Osteoblast (primary cell): ENCODE measurements around the gene TNIP2. TPM values are rescaled to one million over a fixed set of nuclear protein-coding genes. Genes with fewer than 3 reads are reported as not detected.

Experiments
- DNase-seq: peaks from one replicate; pipeline ENCODE4 v3.0.0; 2011; ENCODE audit warnings: low spot score, mixed read lengths; ENCODE audit not compliant: insufficient read length; ENCODE audit errors: missing footprints
- H2AFZ ChIP-seq: 2 replicates; pipeline ENCODE4 v1.6.0; 2011; ENCODE audit warnings: mild to moderate bottlenecking, low read length
- H3K27ac ChIP-seq: 2 replicates; pipeline ENCODE4 v1.5.1; 2011; ENCODE audit warnings: mild to moderate bottlenecking, low read depth, low read length, moderate library complexity
- H3K27me3 ChIP-seq: 2 replicates; pipeline ENCODE4 v1.6.0; 2012; ENCODE audit warnings: mild to moderate bottlenecking, control low read depth, inconsistent platforms, low read length, moderate library complexity; ENCODE audit not compliant: insufficient read depth
- H3K36me3 ChIP-seq: 2 replicates; pipeline ENCODE4 v1.5.1; 2011; ENCODE audit warnings: mild to moderate bottlenecking, low read length, control low read depth, moderate library complexity; ENCODE audit not compliant: insufficient read depth
- H3K4me1 ChIP-seq: 2 replicates; pipeline ENCODE4 v1.5.1; 2011; ENCODE audit warnings: mild to moderate bottlenecking, low read length, control low read depth, moderate library complexity; ENCODE audit not compliant: insufficient read depth
- H3K4me2 ChIP-seq: 2 replicates; pipeline ENCODE4 v1.6.0; 2011; ENCODE audit warnings: mild to moderate bottlenecking, low read length; ENCODE audit not compliant: insufficient read depth
- H3K4me3 ChIP-seq: fragments of 200-600 bp; sonication (generic); 3 replicates; pipeline ENCODE4 v1.5.1; 2012; ENCODE audit warnings: mild to moderate bottlenecking, low read length, inconsistent platforms; ENCODE audit not compliant: insufficient read depth
- H3K79me2 ChIP-seq: 2 replicates; pipeline ENCODE4 v1.6.0; 2012; ENCODE audit warnings: mild to moderate bottlenecking, low read length, control low read depth, inconsistent platforms; ENCODE audit not compliant: insufficient read depth
- H3K9me3 ChIP-seq: 2 replicates; pipeline ENCODE4 v1.5.1; 2011; ENCODE audit warnings: low read depth, low read length, control low read depth
- H4K20me1 ChIP-seq: 2 replicates; pipeline ENCODE4 v1.6.0; 2012; ENCODE audit warnings: mild to moderate bottlenecking, low read length, control low read depth; ENCODE audit not compliant: insufficient read depth
- total RNA-seq: library from RNA; depleted of rRNA; stranded (reverse); fragments of >200 nt; gene quantifications from 2 replicates; pipeline ENCODE4 v1.2.3, GENCODE V29; 2012
- TF ChIP-seq, protein P1 (sequence below): IDR thresholded peaks from 2 replicates; pipeline ENCODE4 v1.5.1; 2011; ENCODE audit warnings: mild to moderate bottlenecking, low read depth, low read length, moderate library complexity; ENCODE audit errors: extremely low read depth

Gene TNIP2
- total RNA-seq, 1 donor, result 44.9 TPM

DNA sequence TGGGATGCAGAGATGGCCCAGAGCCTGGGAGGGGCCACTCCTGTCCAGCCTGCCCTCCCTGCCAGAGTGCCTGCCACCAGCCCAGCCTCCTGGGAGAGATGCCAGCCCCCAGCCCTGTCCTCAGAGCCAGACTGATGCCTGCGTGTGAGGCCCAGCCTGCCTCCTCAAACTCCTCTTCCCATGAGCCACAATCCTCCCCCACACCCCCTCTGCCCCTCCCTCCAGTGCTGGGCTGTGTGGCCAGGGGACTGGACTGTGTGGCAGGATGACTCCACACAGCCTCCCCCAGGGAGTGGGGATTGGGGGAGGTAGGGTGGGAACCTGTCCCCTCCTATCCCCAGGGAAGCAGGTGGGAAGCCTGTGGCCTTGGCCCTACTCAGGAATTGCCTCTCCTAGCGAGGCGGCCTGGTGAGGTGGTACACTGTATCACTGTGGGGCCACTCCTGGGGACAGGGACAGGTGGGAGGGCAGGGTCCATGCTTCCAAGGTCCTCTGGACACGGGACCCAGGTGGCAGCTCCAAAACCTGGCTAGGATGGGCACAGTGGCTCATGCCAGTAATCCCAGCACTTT lies 32.5 kb upstream of the TNIP2 start:
- H3K36me3 ChIP-seq, result no peaks in the 10 kb centered on the region
- H2AFZ ChIP-seq, result no peak overlapping the region
- H3K27ac ChIP-seq, result no peak overlapping the region
- no peaks in the 10 kb centered on the region for H3K27me3 ChIP-seq
- TF ChIP-seq, protein P1, sequence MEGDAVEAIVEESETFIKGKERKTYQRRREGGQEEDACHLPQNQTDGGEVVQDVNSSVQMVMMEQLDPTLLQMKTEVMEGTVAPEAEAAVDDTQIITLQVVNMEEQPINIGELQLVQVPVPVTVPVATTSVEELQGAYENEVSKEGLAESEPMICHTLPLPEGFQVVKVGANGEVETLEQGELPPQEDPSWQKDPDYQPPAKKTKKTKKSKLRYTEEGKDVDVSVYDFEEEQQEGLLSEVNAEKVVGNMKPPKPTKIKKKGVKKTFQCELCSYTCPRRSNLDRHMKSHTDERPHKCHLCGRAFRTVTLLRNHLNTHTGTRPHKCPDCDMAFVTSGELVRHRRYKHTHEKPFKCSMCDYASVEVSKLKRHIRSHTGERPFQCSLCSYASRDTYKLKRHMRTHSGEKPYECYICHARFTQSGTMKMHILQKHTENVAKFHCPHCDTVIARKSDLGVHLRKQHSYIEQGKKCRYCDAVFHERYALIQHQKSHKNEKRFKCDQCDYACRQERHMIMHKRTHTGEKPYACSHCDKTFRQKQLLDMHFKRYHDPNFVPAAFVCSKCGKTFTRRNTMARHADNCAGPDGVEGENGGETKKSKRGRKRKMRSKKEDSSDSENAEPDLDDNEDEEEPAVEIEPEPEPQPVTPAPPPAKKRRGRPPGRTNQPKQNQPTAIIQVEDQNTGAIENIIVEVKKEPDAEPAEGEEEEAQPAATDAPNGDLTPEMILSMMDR, result no peak
- H3K4me3 ChIP-seq, result no peak overlapping the region
- H3K9me3 ChIP-seq, result no peaks in the 10 kb centered on the region
- DNase-seq, result peak; percentile 86
- H4K20me1 ChIP-seq, result no peaks in the 10 kb centered on the region
- H3K4me2 ChIP-seq, result no peak overlapping the region
- H3K79me2 ChIP-seq, result no peaks in the 10 kb centered on the region
- H3K4me1 ChIP-seq, result peaks cover under 1% of the 10 kb centered on the region

DNA sequence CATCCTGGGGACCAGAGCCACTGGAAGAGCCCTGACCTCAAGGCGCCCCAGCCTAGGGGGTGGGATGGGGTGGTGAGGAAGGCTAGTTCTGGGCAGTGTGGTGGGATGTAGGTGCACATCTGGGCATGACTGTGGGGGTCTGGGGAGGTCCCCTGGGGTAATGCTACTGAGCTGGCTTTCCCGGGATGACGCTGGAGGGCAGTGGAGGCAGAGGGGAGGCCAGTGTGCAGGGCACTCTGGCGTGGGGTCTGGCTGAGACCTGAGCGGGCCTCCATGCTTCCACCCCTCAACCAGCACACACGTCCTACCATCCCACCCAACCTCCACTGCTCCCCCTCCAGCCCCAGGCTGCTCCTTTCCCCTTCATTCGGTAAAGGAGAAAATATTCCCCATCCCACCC lies 32.0 kb upstream of the TNIP2 start:
- TF ChIP-seq, protein P1, result no peak

DNA sequence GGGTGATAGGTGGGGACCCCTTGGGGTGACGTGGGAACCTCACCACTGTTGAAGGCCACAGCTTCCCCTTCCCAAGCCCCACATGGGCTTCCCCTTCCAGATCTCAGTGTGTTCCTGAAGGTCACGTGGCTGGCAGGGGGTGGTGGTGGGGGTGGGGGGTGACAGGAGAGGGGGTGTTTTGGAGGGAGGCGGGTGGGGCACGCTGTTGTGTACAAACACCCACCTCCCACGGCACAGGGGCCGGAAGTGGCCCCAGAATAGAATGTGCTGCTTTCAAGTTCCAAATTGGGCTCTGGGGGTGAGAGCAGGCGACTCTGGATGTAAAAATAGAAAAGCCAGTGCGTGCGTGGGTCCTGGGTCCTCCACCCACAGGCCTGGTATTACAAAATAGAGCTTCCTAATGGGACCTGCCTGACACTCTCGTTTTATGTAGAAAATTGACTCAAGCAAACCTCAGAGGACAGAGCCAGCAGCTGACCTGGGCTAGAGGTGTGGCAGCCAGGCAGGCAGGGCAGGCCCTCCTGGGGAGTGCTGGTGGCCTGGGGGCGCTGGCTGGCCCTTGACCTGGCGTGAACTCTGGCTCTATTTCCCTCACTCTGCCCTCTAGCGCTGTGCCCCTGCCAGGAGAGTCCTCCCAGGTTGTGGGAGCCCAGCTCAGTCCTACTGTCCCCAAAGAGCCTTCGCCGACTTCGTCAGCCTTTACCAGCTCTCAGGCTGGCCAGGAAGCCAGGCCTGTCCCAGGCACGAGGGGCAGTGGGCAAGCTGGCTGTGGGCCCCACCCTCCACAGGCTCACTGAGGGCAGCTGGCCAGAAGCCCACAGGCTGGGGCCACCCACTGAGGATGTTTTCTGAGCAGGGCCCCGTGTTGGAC lies 31.3 kb upstream of the TNIP2 start:
- no peaks in the 10 kb centered on the region for H3K9me3 ChIP-seq
- no peak overlapping the region for H3K4me2 ChIP-seq
- no peaks in the 10 kb centered on the region for H3K79me2 ChIP-seq
- H3K4me3 ChIP-seq, result no peak overlapping the region
- TF ChIP-seq, protein P1, result no peak
- peak; percentile 72 for DNase-seq
- H2AFZ ChIP-seq, result no peak overlapping the region
- H4K20me1 ChIP-seq, result no peaks in the 10 kb centered on the region
- H3K27me3 ChIP-seq, result no peaks in the 10 kb centered on the region
- no peaks in the 10 kb centered on the region for H3K4me1 ChIP-seq
- no peaks in the 10 kb centered on the region for H3K36me3 ChIP-seq
- H3K27ac ChIP-seq, result no peak overlapping the region

More for the DNA sequence above, 32.0 kb upstream of the TNIP2 start:
- DNase-seq, result peak; percentile 49
- Histone ChIP-seq H3K79me2 (no peaks in the 10 kb centered on the region), H3K27ac (no peak overlapping the region), H4K20me1 (no peaks in the 10 kb centered on the region), H3K4me1 (no peaks in the 10 kb centered on the region), H3K27me3 (no peaks in the 10 kb centered on the region), H3K9me3 (no peaks in the 10 kb centered on the region), H2AFZ (no peak overlapping the region), H3K4me3 (no peak overlapping the region), H3K4me2 (no peak overlapping the region), H3K36me3 (no peaks in the 10 kb centered on the region)

DNA sequence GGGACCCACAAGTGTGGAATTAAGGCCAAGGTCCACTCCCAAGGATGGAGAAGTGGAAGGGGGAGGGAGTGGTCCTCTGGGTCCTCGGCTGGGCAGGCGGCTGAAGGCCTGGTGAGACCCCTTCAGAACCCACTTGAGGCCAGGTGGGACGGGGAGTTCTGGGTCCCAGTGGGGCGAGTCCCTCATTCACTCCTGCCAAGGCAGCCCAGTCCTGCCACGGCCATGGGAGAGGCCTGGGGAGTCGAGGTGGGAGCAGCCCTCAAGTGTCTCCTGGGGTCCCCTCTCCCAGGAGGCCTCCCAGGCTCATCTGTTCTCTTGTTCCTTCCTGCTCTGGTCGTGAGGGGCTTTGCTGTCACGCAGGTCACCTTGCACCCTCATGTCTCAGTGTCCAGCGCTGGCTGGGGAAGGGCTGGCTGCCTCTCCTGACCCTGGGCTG lies 30.7 kb upstream of the TNIP2 start:
- Histone ChIP-seq H3K4me3 (no peak overlapping the region), H2AFZ (no peak overlapping the region), H3K79me2 (no peaks in the 10 kb centered on the region), H4K20me1 (no peaks in the 10 kb centered on the region), H3K4me2 (no peak overlapping the region), H3K27me3 (no peaks in the 10 kb centered on the region), H3K9me3 (peaks cover 2% of the 10 kb centered on the region), H3K27ac (no peak overlapping the region), H3K4me1 (no peaks in the 10 kb centered on the region), H3K36me3 (no peaks in the 10 kb centered on the region)
- TF ChIP-seq, protein P1, result no peak
- peak; percentile 21 for DNase-seq
